ENCODE results near the gene ANO3. TPM values are rescaled to one million over a fixed set of nuclear protein-coding genes. Genes with fewer than 3 reads are reported as not detected.

ANO3 gene
- polyA plus RNA-seq, 1 experiment: 0.02 TPM

- no peak overlapping the region for H3K27ac ChIP-seq (ENCODE audit: low read depth, low read length)
- CTCF ChIA-PET: no interaction called here
- no peak for TF ChIP-seq CTCF (IDR thresholded peaks at IDR 0.05; ENCODE audit: low read depth, low read length)
- no peaks in the 10 kb centered on the region for H3K27me3 ChIP-seq (ENCODE audit: control insufficient read depth, insufficient read depth, low read length)
- no peak overlapping the region for H3K4me3 ChIP-seq (ENCODE audit: low read depth, low read length)
- POLR2A ChIA-PET: interaction anchor here (0.6 kb wide), 1 partner anchor 144 kb away, joined by 9 read pairs; no protein-coding TSS in a partner anchor
- no peak for DNase-seq (ENCODE audit: low read depth, low spot score)
- H3K9me3 ChIP-seq (ENCODE audit: control insufficient read depth, insufficient read depth, low read length): no peaks in the 10 kb centered on the region; the same call in 1 of the 2 replicates
These were observed 158.6 kb downstream of the ANO3 start for GRCh38 chr11:26490546-26490945.

DNA sequence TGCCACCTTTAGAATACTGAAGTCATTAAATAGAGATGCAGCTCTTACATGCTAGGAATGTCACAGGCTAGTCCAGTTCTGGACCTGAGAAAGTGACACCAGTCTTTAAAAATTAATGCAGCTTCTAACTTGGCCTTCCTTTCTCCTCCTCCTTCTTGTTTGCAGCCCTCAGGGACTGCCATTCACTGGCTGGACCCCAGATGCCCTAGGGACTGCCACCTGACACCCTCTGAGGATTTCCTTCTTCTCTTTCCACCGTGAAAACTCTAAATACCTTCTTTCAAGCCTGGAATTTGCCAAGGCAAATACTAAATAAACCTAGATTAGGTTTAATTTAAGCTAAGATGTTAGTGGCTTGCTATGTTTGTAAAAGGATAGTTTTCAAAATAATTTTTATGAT, 161.7 kb downstream of the ANO3 start:
- ChIA-PET CTCF (no interaction called here), POLR2A (no interaction called here)
- H3K9me3 ChIP-seq (ENCODE audit: control insufficient read depth, insufficient read depth, low read length): no peaks in the 10 kb centered on the region; the same call in 1 of the 2 replicates
- no peak overlapping the region for H3K4me3 ChIP-seq (ENCODE audit: low read depth, low read length)
- no peaks in the 10 kb centered on the region for H3K27me3 ChIP-seq (ENCODE audit: control insufficient read depth, insufficient read depth, low read length)
- DNase-seq (ENCODE audit: low read depth, low spot score): no peak
- H3K27ac ChIP-seq (ENCODE audit: low read depth, low read length): no peak overlapping the region
- no peak for TF ChIP-seq CTCF (IDR thresholded peaks at IDR 0.05; ENCODE audit: low read depth, low read length)

DNA sequence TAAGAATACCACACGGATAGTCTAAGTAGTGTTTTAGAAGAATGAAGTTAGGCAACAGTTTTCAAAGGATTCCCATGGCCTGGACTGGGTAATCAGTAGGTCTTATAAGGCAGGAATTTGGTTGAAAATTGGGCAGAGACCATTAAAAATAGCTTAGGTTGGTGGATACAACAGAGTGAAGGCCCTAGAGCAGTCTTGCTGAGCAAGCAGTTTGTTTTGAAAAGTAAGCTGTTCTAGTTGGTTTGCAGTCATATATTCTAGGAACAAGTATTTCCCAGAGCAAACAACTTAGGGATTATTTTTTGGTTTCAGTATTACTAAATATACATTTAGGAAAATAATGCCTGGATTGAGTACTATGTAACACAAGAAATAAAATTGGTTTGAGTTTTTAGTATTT, 175.3 kb downstream of the ANO3 start:
- Histone ChIP-seq H3K9me3 (ENCODE audit: control insufficient read depth, insufficient read depth, low read length) (no peaks in the 10 kb centered on the region), H3K4me3 (ENCODE audit: low read depth, low read length) (no peak overlapping the region), H3K27me3 (ENCODE audit: control insufficient read depth, insufficient read depth, low read length) (no peaks in the 10 kb centered on the region), H3K27ac (ENCODE audit: low read depth, low read length) (no peak overlapping the region)
- no peak for TF ChIP-seq CTCF (IDR thresholded peaks at IDR 0.05; ENCODE audit: low read depth, low read length)
- DNase-seq (ENCODE audit: low read depth, low spot score): no peak
- ChIA-PET POLR2A (no interaction called here), CTCF (no interaction called here)

DNA sequence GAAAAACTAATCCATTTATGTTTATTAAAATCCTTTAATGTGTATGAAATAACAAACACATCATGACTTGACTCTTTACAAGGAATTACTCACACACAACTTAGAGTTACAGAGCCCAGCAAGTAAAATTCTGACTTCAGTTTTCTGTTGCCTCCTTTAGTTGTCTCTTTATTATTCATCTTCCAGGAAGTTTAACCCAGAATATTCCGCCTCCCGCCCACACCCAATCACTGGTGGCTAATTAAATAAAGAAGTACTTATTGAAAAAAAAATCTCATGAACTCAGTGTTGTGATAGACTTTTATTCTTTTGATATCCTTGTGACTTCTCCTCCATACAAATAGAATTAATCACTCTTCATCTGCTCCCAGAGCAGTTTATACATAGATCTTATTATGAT, 178.2 kb downstream of the ANO3 start:
- POLR2A ChIA-PET: no interaction called here
- no peaks in the 10 kb centered on the region for H3K27me3 ChIP-seq (ENCODE audit: control insufficient read depth, insufficient read depth, low read length)
- H3K9me3 ChIP-seq (ENCODE audit: control insufficient read depth, insufficient read depth, low read length): no peaks in the 10 kb centered on the region
- H3K27ac ChIP-seq (ENCODE audit: low read depth, low read length): no peak overlapping the region
- DNase-seq (ENCODE audit: low read depth, low spot score): no peak
- H3K4me3 ChIP-seq (ENCODE audit: low read depth, low read length): no peak overlapping the region
- TF ChIP-seq CTCF (IDR thresholded peaks at IDR 0.05; ENCODE audit: low read depth, low read length): no peak
- CTCF ChIA-PET: no interaction called here

DNA sequence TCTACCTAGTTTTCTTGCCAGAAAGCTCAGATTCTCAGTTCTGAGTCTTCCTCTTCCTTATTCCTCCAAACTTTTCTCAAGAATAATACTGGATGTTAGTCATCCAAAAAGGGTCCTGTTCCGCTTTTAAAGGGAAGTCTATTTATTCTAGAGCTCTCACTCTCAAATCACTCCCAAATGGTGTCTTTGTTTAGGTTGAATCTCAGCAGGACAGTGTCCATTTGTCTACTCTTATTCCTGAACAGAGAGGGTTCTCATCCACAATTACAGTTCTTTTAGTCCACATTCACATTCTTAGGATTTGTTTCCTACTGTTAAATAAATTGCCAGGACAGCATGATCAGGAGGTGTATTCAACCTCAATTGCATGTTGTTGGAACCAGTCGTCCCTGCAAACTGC, 178.8 kb downstream of the ANO3 start:
- DNase-seq (ENCODE audit: low read depth, low spot score): no peak
- POLR2A ChIA-PET: no interaction called here
- no peaks in the 10 kb centered on the region for H3K9me3 ChIP-seq (ENCODE audit: control insufficient read depth, insufficient read depth, low read length)
- TF ChIP-seq CTCF (IDR thresholded peaks at IDR 0.05; ENCODE audit: low read depth, low read length): no peak
- H3K27me3 ChIP-seq (ENCODE audit: control insufficient read depth, insufficient read depth, low read length): no peaks in the 10 kb centered on the region
- no peak overlapping the region for H3K4me3 ChIP-seq (ENCODE audit: low read depth, low read length)
- no peak overlapping the region for H3K27ac ChIP-seq (ENCODE audit: low read depth, low read length)
- CTCF ChIA-PET: no interaction called here

All from AG04450 (cell line).